Activated B cell treated with CpG ODN at 0.5 μM for 24 hours (primary cell): ENCODE data around the gene KIFAP3. TPM values are rescaled to one million over a fixed set of nuclear protein-coding genes. Genes with fewer than 3 reads are reported as not detected.

Experiments
- ATAC-seq: fragments of 200-7000 bp; cut with Tn5 transposase; one replicate; pipeline ENCODE4 v1.10.0; 2021; ENCODE audit warnings: low read depth, mild to moderate bottlenecking, moderate library complexity
- CTCF ChIA-PET: fragments of 350-600 bp; sonication (Branson Sonifier 250); formaldehyde crosslinking; loops from one replicate; lab custom pipeline; 2021; ENCODE audit warnings: antibody characterized with exemption; lab: Charles Lee
- POLR2A ChIA-PET: fragments of 350-600 bp; sonication (Branson Sonifier 250); formaldehyde crosslinking; loops from one replicate; lab custom pipeline; 2021; ENCODE audit warnings: antibody characterized with exemption; lab: Charles Lee
- DNase-seq: peaks from one replicate; pipeline ENCODE4 v3.0.0; 2022
- H3K27ac Mint-ChIP-seq: one replicate; pipeline ENCODE4 v1.8.0; 2020; ENCODE audit warnings: mixed read lengths
- H3K27me3 Mint-ChIP-seq: one replicate; pipeline ENCODE4 v1.8.0; 2021; ENCODE audit warnings: mixed read lengths
- H3K36me3 Mint-ChIP-seq: one replicate; pipeline ENCODE4 v1.8.0; 2021; ENCODE audit warnings: low read depth, mixed read lengths
- H3K4me1 Mint-ChIP-seq: one replicate; pipeline ENCODE4 v1.8.0; 2021; ENCODE audit warnings: mixed read lengths
- H3K4me3 Mint-ChIP-seq: one replicate; pipeline ENCODE4 v1.8.0; 2020; ENCODE audit warnings: mild to moderate bottlenecking, mixed read lengths
- H3K9me3 Mint-ChIP-seq: one replicate; pipeline ENCODE4 v1.8.0; 2020; ENCODE audit warnings: mixed read lengths
- CTCF ChIP-seq: fragments of 200-600 bp; IDR thresholded peaks from one replicate; pipeline ENCODE4 v1.8.0; 2022; ENCODE audit warnings: antibody characterized with exemption, mild to moderate bottlenecking
- intact Hi-C: fragments of 100-400 bp; cut with micrococcal nuclease; formaldehyde crosslinking; loops from one replicate; pipeline ENCODE4 v1.15.1; 2024
- total RNA-seq: library from RNA; stranded (reverse); gene quantifications from 2 replicates; pipeline ENCODE4 v1.2.3, GENCODE V29; 2022

KIFAP3 gene
- total RNA-seq, 1 donor from 2014 or later = 12.7 TPM

- no peak overlapping the region for H3K27ac Mint-ChIP-seq
- intact Hi-C loops = no loop called here
- no peaks in the 10 kb centered on the region for H3K4me1 Mint-ChIP-seq
- no peaks in the 10 kb centered on the region for H3K36me3 Mint-ChIP-seq
- no peaks in the 10 kb centered on the region for H3K27me3 Mint-ChIP-seq
- H3K4me3 Mint-ChIP-seq = no peak overlapping the region
- DNase-seq (no peak), ATAC-seq (no peak)
- POLR2A ChIA-PET = no interaction called here
- no peaks in the 10 kb centered on the region for H3K9me3 Mint-ChIP-seq
- CTCF ChIA-PET = no interaction called here
- TF ChIP-seq CTCF = no peak
These were observed 140.3 kb downstream of the KIFAP3 start for GRCh38 chr1:169933984-169934725.

- H3K4me1 Mint-ChIP-seq = no peaks in the 10 kb centered on the region
- H3K36me3 Mint-ChIP-seq = no peaks in the 10 kb centered on the region
- ChIA-PET POLR2A (no interaction called here), CTCF (no interaction called here)
- H3K27ac Mint-ChIP-seq = no peak overlapping the region
- H3K9me3 Mint-ChIP-seq = no peaks in the 10 kb centered on the region
- ATAC-seq (no peak), DNase-seq (no peak)
- TF ChIP-seq CTCF = no peak
- intact Hi-C loops = no loop called here
- H3K4me3 Mint-ChIP-seq = no peak overlapping the region
- H3K27me3 Mint-ChIP-seq = no peaks in the 10 kb centered on the region
These were observed 142.7 kb downstream of the KIFAP3 start for GRCh38 chr1:169931795-169932231.

- no peak overlapping the region for H3K4me3 Mint-ChIP-seq
- DNase-seq = no peak
- intact Hi-C loops = loop anchor here (1.0 to 10.0 kb wide), 7 partner anchors 506 to 1383 kb away; partner anchors contain the start of genes FMO2, FMO4, GORAB and PRRX1
- no peak overlapping the region for H3K27ac Mint-ChIP-seq
- ATAC-seq = no peak
- no peaks in the 10 kb centered on the region for H3K36me3 Mint-ChIP-seq
- no peaks in the 10 kb centered on the region for H3K9me3 Mint-ChIP-seq
- H3K27me3 Mint-ChIP-seq = no peaks in the 10 kb centered on the region
- ChIA-PET POLR2A (no interaction called here), CTCF (interaction anchor here (0.8 to 1.4 kb wide), 7 partner anchors 17 to 1557 kb away, joined by 3 to 7 read pairs (median 4); partner anchors contain the start of gene FMO4)
- H3K4me1 Mint-ChIP-seq = no peaks in the 10 kb centered on the region
- TF ChIP-seq CTCF = no peak
These were observed 145.3 kb downstream of the KIFAP3 start for GRCh38 chr1:169929210-169929526.

GRCh38 chr1:169928438-169929209 lies 145.9 kb downstream of the KIFAP3 start:
- H3K9me3 Mint-ChIP-seq = no peaks in the 10 kb centered on the region
- H3K4me1 Mint-ChIP-seq = no peaks in the 10 kb centered on the region
- intact Hi-C loops = loop anchor here (1.0 to 10.0 kb wide), 7 partner anchors 506 to 1384 kb away; partner anchors contain the start of genes FMO2, FMO4, GORAB and PRRX1
- H3K4me3 Mint-ChIP-seq = no peak overlapping the region
- ChIA-PET POLR2A (no interaction called here), CTCF (interaction anchor here (0.8 to 1.4 kb wide), 7 partner anchors 18 to 1558 kb away, joined by 3 to 7 read pairs (median 4); partner anchors contain the start of gene FMO4)
- H3K27me3 Mint-ChIP-seq = no peaks in the 10 kb centered on the region
- no peaks in the 10 kb centered on the region for H3K36me3 Mint-ChIP-seq
- no peak overlapping the region for H3K27ac Mint-ChIP-seq
- DNase-seq (no peak), ATAC-seq (peak; percentile 49)
- TF ChIP-seq CTCF = peak; percentile 60
